ENCODE data around the gene BAIAP2.

BAIAP2 gene

DNA sequence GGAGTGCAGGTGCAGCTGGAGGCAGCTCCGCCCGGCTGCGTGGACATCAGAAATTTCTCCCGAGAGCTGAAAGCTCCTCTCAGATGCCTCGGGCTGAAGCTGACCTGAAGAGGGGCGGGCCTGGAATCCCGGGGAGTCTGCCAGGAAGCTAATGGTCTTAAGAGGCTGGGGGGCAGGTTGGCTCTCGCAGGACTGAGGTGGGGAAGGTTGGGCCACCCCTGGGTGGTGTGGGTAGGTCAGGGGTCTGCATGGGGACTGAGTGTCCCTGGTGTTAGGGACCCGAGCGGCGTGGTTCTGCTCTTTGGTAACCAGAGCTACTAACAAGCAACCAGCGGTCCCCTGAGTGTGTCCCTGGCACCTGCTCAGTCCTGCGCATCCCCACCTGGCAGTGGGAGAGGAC is 39.8 kb upstream of the BAIAP2 start:
- Histone ChIP-seq H3K4me3 (ENCODE audit: low read length) (no peak overlapping the region), H3K27ac (ENCODE audit: low read length) (no peak overlapping the region), H4K20me1 (ENCODE audit: insufficient read depth, low read length) (no peaks in the 10 kb centered on the region), H3K27me3 (replicated peaks; ENCODE audit: insufficient read depth, low read length) (peaks cover 7% of the 10 kb centered on the region; the same call in 1 of the 2 replicates), H3K79me2 (ENCODE audit: low read length) (peaks cover 20% of the 10 kb centered on the region), H3K36me3 (replicated peaks; ENCODE audit: insufficient read depth, low read length) (no peaks in the 10 kb centered on the region; the same call in 1 of the 2 replicates), H3K4me1 (ENCODE audit: low read length) (peaks cover 8% of the 10 kb centered on the region), H3K9me3 (replicated peaks; ENCODE audit: insufficient read depth, low read length) (no peaks in the 10 kb centered on the region), H3K9me2 (replicated peaks; ENCODE audit: insufficient read depth, low read length) (no peaks in the 10 kb centered on the region), H3F3A (ENCODE audit: insufficient read depth, low read length) (no peaks in the 10 kb centered on the region), H3K9ac (ENCODE audit: low read length) (no peak overlapping the region), H2AFZ (ENCODE audit: low read length) (no peak overlapping the region), H3K4me2 (ENCODE audit: low read depth, low read length) (no peak overlapping the region)
- no peak for TF ChIP-seq EZH2phosphoT487 (IDR thresholded peaks at IDR 0.05; ENCODE audit: low read length)
- no peak for DNase-seq

DNA sequence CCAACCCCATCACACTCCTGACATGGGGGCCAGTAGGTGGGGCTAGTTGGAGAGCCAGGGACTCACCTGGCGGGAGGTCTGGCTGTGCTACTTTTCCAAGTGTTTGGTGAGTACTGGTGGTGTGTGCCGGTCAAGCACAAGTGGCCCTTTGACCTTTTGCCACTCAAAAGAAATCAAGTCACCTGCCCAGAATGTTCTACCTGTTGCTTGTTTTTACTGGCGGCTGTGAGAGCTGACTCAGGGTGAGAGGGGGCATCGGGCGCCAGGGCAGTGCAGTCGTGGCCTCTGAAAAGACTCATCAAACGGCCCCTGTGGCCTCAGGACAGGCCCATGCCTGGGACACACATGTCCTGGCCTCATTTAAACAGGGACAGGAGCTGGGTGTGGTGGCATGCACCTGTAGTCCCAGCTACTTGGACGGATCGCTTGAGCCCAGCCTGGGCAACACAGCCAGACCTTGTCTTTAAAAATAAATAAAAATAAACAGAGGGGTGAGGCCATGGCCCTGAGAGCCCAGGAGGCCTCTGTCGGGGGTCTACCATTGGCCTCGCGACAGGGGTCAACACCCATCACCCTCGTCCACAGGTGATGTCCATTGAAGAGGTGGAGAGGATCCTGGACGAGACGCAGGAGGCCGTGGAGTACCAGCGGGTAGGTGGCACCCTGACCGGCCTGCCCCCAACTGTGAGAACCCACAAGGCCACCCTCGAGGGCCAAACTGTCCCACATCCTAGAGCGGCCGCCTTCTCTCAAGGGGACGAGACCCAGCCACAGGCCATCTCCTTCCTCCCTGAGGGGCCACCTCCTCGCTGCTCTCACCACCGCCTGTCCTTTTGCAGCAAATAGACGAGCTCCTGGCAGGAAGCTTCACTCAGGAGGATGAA is 38.3 kb upstream of the BAIAP2 start:
- Histone ChIP-seq H3K9me3 (replicated peaks; ENCODE audit: insufficient read depth, low read length) (no peaks in the 10 kb centered on the region), H3K79me2 (ENCODE audit: low read length) (peaks cover 20% of the 10 kb centered on the region), H3K4me2 (ENCODE audit: low read depth, low read length) (no peak overlapping the region), H3K4me1 (ENCODE audit: low read length) (peaks cover 8% of the 10 kb centered on the region), H3K9ac (ENCODE audit: low read length) (no peak overlapping the region), H3K9me2 (replicated peaks; ENCODE audit: insufficient read depth, low read length) (no peaks in the 10 kb centered on the region), H3K36me3 (replicated peaks; ENCODE audit: insufficient read depth, low read length) (no peaks in the 10 kb centered on the region; the same call in 1 of the 2 replicates), H3K4me3 (ENCODE audit: low read length) (no peak overlapping the region), H2AFZ (ENCODE audit: low read length) (no peak overlapping the region), H3F3A (ENCODE audit: insufficient read depth, low read length) (no peaks in the 10 kb centered on the region), H3K27ac (ENCODE audit: low read length) (no peak overlapping the region), H4K20me1 (ENCODE audit: insufficient read depth, low read length) (no peaks in the 10 kb centered on the region), H3K27me3 (replicated peaks; ENCODE audit: insufficient read depth, low read length) (no peaks in the 10 kb centered on the region)
- no peak for DNase-seq
- TF ChIP-seq, protein P1, sequence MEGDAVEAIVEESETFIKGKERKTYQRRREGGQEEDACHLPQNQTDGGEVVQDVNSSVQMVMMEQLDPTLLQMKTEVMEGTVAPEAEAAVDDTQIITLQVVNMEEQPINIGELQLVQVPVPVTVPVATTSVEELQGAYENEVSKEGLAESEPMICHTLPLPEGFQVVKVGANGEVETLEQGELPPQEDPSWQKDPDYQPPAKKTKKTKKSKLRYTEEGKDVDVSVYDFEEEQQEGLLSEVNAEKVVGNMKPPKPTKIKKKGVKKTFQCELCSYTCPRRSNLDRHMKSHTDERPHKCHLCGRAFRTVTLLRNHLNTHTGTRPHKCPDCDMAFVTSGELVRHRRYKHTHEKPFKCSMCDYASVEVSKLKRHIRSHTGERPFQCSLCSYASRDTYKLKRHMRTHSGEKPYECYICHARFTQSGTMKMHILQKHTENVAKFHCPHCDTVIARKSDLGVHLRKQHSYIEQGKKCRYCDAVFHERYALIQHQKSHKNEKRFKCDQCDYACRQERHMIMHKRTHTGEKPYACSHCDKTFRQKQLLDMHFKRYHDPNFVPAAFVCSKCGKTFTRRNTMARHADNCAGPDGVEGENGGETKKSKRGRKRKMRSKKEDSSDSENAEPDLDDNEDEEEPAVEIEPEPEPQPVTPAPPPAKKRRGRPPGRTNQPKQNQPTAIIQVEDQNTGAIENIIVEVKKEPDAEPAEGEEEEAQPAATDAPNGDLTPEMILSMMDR (IDR thresholded peaks at IDR 0.05; ENCODE audit: low read length): no peak
- TF ChIP-seq EZH2 (optimal IDR thresholded peaks at IDR 0.05; ENCODE audit: low read depth, low read length) (no peak), EZH2phosphoT487 (IDR thresholded peaks at IDR 0.05; ENCODE audit: low read length) (no peak)

DNA sequence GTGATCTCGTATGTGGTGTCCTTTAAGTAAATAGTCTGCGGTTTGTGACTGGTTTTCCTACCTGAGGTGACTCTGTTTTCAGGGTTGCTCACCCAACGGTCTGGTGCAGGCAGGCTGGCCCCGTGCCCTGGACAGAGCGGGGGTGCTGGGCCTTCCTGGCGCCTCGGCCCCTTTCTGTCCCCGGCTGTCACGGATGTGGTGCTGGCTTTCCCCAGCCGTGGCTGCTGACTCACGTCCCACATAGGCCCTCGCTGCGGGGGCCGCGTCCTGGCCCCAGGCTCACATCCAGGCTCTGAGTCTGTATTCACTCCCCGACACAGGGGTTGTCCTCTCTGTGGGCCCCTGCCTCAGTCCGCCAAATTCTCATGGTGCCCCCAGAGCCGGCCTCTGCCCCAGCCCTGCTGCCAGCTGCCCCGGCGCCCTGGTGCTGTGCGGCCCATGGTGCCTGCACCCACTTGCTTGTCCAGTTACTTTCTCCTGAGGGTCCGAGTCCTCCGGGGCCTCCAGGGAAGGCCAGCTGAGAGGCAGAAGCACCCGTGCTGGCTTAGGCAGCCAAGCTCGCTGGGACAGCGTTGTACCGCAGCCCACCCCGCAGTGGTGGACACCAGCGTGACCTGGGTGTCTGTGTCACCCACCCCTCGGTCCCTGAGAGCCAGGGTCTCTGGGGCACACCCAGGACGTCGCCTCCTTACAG is 37.4 kb upstream of the BAIAP2 start:
- Histone ChIP-seq H3K9me2 (replicated peaks; ENCODE audit: insufficient read depth, low read length) (no peaks in the 10 kb centered on the region), H3F3A (ENCODE audit: insufficient read depth, low read length) (no peaks in the 10 kb centered on the region; the same call in 1 of the 2 replicates), H4K20me1 (ENCODE audit: insufficient read depth, low read length) (no peaks in the 10 kb centered on the region), H3K9ac (ENCODE audit: low read length) (no peak overlapping the region), H3K4me1 (ENCODE audit: low read length) (peaks cover 8% of the 10 kb centered on the region), H3K79me2 (ENCODE audit: low read length) (peaks cover 16% of the 10 kb centered on the region), H3K27ac (ENCODE audit: low read length) (no peak overlapping the region), H3K36me3 (replicated peaks; ENCODE audit: insufficient read depth, low read length) (no peaks in the 10 kb centered on the region; the same call in 1 of the 2 replicates), H3K4me3 (ENCODE audit: low read length) (no peak overlapping the region), H3K27me3 (replicated peaks; ENCODE audit: insufficient read depth, low read length) (0 out of 2 replicates have a peak, but pooled peaks cover 6% of the 10 kb centered on the region), H2AFZ (ENCODE audit: low read length) (no peak overlapping the region), H3K4me2 (ENCODE audit: low read depth, low read length) (no peak overlapping the region), H3K9me3 (replicated peaks; ENCODE audit: insufficient read depth, low read length) (no peaks in the 10 kb centered on the region)
- no peak for DNase-seq
- TF ChIP-seq, protein P1 (IDR thresholded peaks at IDR 0.05; ENCODE audit: low read length): no peak
- TF ChIP-seq EZH2 (optimal IDR thresholded peaks at IDR 0.05; ENCODE audit: low read depth, low read length) (no peak), EZH2phosphoT487 (IDR thresholded peaks at IDR 0.05; ENCODE audit: low read length) (no peak)
